GM12878 (cell line): Measurements from ENCODE around the gene STAG1.

Experiments
- ESRRA ChIP-seq: IDR thresholded peaks from 2 replicates; pipeline ENCODE4 v1.6.1; 2012; ENCODE audit warnings: mild to moderate bottlenecking, low read length, improper control_type of control experiment
- POLR2A ChIP-seq: IDR thresholded peaks from 2 replicates; pipeline ENCODE4 v1.6.1; 2011; ENCODE audit warnings: low read depth, mild to moderate bottlenecking, low read length
- POLR2AphosphoS5 ChIP-seq: IDR thresholded peaks from 2 replicates; pipeline ENCODE4 v1.6.1; 2011; ENCODE audit warnings: mild to moderate bottlenecking, low read length, inconsistent platforms
- REST ChIP-seq: IDR thresholded peaks from 2 replicates; pipeline ENCODE4 v1.6.1; 2012; ENCODE audit warnings: mild to moderate bottlenecking, low read depth, low read length
- TAF1 ChIP-seq: IDR thresholded peaks from 2 replicates; pipeline ENCODE4 v1.6.1; 2011; ENCODE audit warnings: mild to moderate bottlenecking, low read depth, low read length, borderline replicate concordance
- TARDBP ChIP-seq: IDR thresholded peaks from 2 replicates; pipeline ENCODE4 v1.6.1; 2016; ENCODE audit warnings: borderline replicate concordance
- TCF12 ChIP-seq: IDR thresholded peaks from 2 replicates; pipeline ENCODE4 v1.6.1; 2011; ENCODE audit warnings: low read depth, mild to moderate bottlenecking, low read length
- ZNF207 ChIP-seq: fragments of 450-650 bp; IDR thresholded peaks from 2 replicates; pipeline ENCODE4 v1.6.1; 2014; ENCODE audit warnings: antibody characterized with exemption, mild to moderate bottlenecking, borderline replicate concordance
- ZNF217 ChIP-seq: fragments of 450-650 bp; IDR thresholded peaks from 2 replicates; pipeline ENCODE4 v1.6.1; 2017; ENCODE audit warnings: antibody characterized with exemption, mild to moderate bottlenecking
- TF ChIP-seq, protein P1 (sequence below), 3 experiments: IDR thresholded peaks in 2 of 3; conservative IDR thresholded peaks in 1 of 3; 2 replicates each; pipeline ENCODE4 v1.5.1; 2011; ENCODE audit warnings: low read depth in 3 of 3, low read length in 3 of 3, mild to moderate bottlenecking in 3 of 3, control low read depth in 2 of 3, moderate library complexity in 2 of 3, inconsistent platforms in 1 of 3, mixed read lengths in 1 of 3; ENCODE audit not compliant: control insufficient read depth in 2 of 3, insufficient read depth in 1 of 3; ENCODE audit errors: extremely low read depth in 1 of 3
- TF ChIP-seq, protein P2 (sequence below): fragments of 450-650 bp; IDR thresholded peaks from 2 replicates; pipeline ENCODE4 v1.6.1; 2016; ENCODE audit warnings: mild to moderate bottlenecking, moderate library complexity, borderline replicate concordance
- TF ChIP-seq, protein P3 (sequence below): IDR thresholded peaks from 2 replicates; pipeline ENCODE4 v1.6.1; 2011; ENCODE audit warnings: low read depth, low read length, improper control_type of control experiment, borderline replicate concordance

DNA sequence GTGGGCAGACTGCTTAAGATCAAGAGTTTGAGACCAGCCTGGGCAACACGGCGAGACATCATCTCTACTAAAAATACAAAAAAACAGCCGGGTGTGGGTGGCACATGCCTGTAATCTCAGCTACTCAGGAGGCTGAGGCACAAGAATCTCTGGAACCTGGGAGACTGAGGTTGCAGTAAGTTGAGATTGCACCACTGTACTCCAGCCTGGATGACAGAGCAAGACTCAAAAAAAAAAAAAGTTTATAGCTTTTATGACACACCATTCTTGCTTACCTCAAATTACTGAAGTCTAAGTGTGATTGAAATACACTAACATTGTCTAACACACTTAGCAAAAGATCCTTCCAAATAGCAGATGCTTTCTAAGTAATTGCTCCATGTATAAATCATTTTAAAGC is 207.6 kb downstream of the STAG1 start:
- TF ChIP-seq TAF1 = no peak
- TF ChIP-seq ZNF207 = no peak
- TF ChIP-seq ESRRA = no peak
- no peak for TF ChIP-seq REST
- no peak for TF ChIP-seq ZNF217
- no peak for TF ChIP-seq TARDBP
- TF ChIP-seq, protein P1, sequence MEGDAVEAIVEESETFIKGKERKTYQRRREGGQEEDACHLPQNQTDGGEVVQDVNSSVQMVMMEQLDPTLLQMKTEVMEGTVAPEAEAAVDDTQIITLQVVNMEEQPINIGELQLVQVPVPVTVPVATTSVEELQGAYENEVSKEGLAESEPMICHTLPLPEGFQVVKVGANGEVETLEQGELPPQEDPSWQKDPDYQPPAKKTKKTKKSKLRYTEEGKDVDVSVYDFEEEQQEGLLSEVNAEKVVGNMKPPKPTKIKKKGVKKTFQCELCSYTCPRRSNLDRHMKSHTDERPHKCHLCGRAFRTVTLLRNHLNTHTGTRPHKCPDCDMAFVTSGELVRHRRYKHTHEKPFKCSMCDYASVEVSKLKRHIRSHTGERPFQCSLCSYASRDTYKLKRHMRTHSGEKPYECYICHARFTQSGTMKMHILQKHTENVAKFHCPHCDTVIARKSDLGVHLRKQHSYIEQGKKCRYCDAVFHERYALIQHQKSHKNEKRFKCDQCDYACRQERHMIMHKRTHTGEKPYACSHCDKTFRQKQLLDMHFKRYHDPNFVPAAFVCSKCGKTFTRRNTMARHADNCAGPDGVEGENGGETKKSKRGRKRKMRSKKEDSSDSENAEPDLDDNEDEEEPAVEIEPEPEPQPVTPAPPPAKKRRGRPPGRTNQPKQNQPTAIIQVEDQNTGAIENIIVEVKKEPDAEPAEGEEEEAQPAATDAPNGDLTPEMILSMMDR (IDR thresholded peaks at IDR 0.05 in 2 of 3, conservative IDR thresholded peaks at IDR 0.05 in 1 of 3; ENCODE audit: control insufficient read depth in 2 of 3, extremely low read depth in 1 of 3, insufficient read depth in 1 of 3, low read depth in 3 of 3, low read length in 3 of 3) = no peak
- TF ChIP-seq TCF12 = no peak
- no peak for TF ChIP-seq POLR2AphosphoS5
- TF ChIP-seq, protein P2, sequence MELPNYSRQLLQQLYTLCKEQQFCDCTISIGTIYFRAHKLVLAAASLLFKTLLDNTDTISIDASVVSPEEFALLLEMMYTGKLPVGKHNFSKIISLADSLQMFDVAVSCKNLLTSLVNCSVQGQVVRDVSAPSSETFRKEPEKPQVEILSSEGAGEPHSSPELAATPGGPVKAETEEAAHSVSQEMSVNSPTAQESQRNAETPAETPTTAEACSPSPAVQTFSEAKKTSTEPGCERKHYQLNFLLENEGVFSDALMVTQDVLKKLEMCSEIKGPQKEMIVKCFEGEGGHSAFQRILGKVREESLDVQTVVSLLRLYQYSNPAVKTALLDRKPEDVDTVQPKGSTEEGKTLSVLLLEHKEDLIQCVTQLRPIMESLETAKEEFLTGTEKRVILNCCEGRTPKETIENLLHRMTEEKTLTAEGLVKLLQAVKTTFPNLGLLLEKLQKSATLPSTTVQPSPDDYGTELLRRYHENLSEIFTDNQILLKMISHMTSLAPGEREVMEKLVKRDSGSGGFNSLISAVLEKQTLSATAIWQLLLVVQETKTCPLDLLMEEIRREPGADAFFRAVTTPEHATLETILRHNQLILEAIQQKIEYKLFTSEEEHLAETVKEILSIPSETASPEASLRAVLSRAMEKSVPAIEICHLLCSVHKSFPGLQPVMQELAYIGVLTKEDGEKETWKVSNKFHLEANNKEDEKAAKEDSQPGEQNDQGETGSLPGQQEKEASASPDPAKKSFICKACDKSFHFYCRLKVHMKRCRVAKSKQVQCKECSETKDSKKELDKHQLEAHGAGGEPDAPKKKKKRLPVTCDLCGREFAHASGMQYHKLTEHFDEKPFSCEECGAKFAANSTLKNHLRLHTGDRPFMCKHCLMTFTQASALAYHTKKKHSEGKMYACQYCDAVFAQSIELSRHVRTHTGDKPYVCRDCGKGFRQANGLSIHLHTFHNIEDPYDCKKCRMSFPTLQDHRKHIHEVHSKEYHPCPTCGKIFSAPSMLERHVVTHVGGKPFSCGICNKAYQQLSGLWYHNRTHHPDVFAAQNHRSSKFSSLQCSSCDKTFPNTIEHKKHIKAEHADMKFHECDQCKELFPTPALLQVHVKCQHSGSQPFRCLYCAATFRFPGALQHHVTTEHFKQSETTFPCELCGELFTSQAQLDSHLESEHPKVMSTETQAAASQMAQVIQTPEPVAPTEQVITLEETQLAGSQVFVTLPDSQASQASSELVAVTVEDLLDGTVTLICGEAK = no peak
- TF ChIP-seq, protein P3, sequence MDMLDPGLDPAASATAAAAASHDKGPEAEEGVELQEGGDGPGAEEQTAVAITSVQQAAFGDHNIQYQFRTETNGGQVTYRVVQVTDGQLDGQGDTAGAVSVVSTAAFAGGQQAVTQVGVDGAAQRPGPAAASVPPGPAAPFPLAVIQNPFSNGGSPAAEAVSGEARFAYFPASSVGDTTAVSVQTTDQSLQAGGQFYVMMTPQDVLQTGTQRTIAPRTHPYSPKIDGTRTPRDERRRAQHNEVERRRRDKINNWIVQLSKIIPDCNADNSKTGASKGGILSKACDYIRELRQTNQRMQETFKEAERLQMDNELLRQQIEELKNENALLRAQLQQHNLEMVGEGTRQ = no peak
- no peak for TF ChIP-seq POLR2A
